Astrocyte (in vitro differentiated cells and primary cell): Measurements from ENCODE around the gene FOXE3. TPM values are rescaled to one million over a fixed set of nuclear protein-coding genes. Genes with fewer than 3 reads are reported as not detected.

Experiments used
- DNase-seq: peaks from one replicate; pipeline ENCODE4 v3.0.0-alpha.2; 2010; ENCODE audit warnings: low read depth
- FAIRE-seq: peaks from 2 replicates; lab custom pipeline; 2011; peaks lifted over from hg19 to GRCh38; lab: Jason Lieb, UNC
- H2AFZ ChIP-seq: 2 replicates; pipeline ENCODE4 v1.6.0; 2012; ENCODE audit warnings: low read depth, low read length, inconsistent platforms
- H3K27ac ChIP-seq: 2 replicates; pipeline ENCODE4 v1.5.1; 2011; ENCODE audit warnings: low read depth, low read length, inconsistent platforms
- H3K27me3 ChIP-seq: 2 replicates; pipeline ENCODE4 v1.6.0; 2011; ENCODE audit warnings: low read length, inconsistent platforms; ENCODE audit not compliant: insufficient read depth
- H3K36me3 ChIP-seq: 2 replicates; pipeline ENCODE4 v1.5.1; 2011; ENCODE audit warnings: low read length, inconsistent platforms; ENCODE audit not compliant: insufficient read depth
- H3K4me1 ChIP-seq: 2 replicates; pipeline ENCODE4 v1.5.1; 2011; ENCODE audit warnings: low read length, inconsistent platforms; ENCODE audit not compliant: insufficient read depth
- H3K4me2 ChIP-seq: 2 replicates; pipeline ENCODE4 v1.6.0; 2012; ENCODE audit warnings: low read length, inconsistent platforms
- H3K4me3 ChIP-seq: 2 replicates; pipeline ENCODE4 v1.5.1; 2011; ENCODE audit warnings: low read depth, mild to moderate bottlenecking, low read length, inconsistent platforms; ENCODE audit not compliant: insufficient read depth
- H3K79me2 ChIP-seq: 2 replicates; pipeline ENCODE4 v1.6.0; 2012; ENCODE audit warnings: mild to moderate bottlenecking, low read length, inconsistent platforms; ENCODE audit not compliant: insufficient read depth
- H3K9ac ChIP-seq: 2 replicates; pipeline ENCODE4 v1.6.0; 2012; ENCODE audit warnings: mild to moderate bottlenecking, low read length, inconsistent platforms
- H3K9me3 ChIP-seq: 2 replicates; pipeline ENCODE4 v1.5.1; 2012; ENCODE audit warnings: low read depth, mild to moderate bottlenecking, low read length, inconsistent platforms; ENCODE audit not compliant: insufficient read depth
- H4K20me1 ChIP-seq: 2 replicates; pipeline ENCODE4 v1.6.0; 2012; ENCODE audit warnings: low read length, inconsistent platforms; ENCODE audit not compliant: insufficient read depth
- H3K27ac Mint-ChIP-seq: one replicate; pipeline ENCODE4 v1.8.0; 2021; ENCODE audit warnings: mild to moderate bottlenecking, mixed read lengths; ENCODE audit not compliant: unreplicated experiment
- H3K27me3 Mint-ChIP-seq: one replicate; pipeline ENCODE4 v1.8.0; 2021; ENCODE audit warnings: low read depth, mixed read lengths; ENCODE audit not compliant: unreplicated experiment
- H3K36me3 Mint-ChIP-seq: one replicate; pipeline ENCODE4 v1.8.0; 2021; ENCODE audit warnings: low read depth, mixed read lengths; ENCODE audit not compliant: unreplicated experiment
- H3K4me1 Mint-ChIP-seq: one replicate; pipeline ENCODE4 v1.8.0; 2021; ENCODE audit warnings: low read depth, mixed read lengths; ENCODE audit not compliant: unreplicated experiment
- H3K4me3 Mint-ChIP-seq: one replicate; pipeline ENCODE4 v1.8.0; 2021; ENCODE audit warnings: mild to moderate bottlenecking, moderate library complexity, mixed read lengths; ENCODE audit not compliant: unreplicated experiment
- H3K9me3 Mint-ChIP-seq: one replicate; pipeline ENCODE4 v1.8.0; 2021; ENCODE audit warnings: mild to moderate bottlenecking, mixed read lengths; ENCODE audit not compliant: unreplicated experiment
- CTCF ChIP-seq: IDR thresholded peaks from 2 replicates; pipeline ENCODE4 v1.5.1; 2011; ENCODE audit warnings: low read depth, mild to moderate bottlenecking, inconsistent platforms, low read length, moderate library complexity; ENCODE audit not compliant: insufficient read depth
- EZH2 ChIP-seq: IDR thresholded peaks from 2 replicates; pipeline ENCODE4 v1.6.1; 2012; ENCODE audit warnings: mild to moderate bottlenecking, low read length, inconsistent platforms; ENCODE audit not compliant: insufficient read depth
- total RNA-seq: library from RNA; stranded (reverse); gene quantifications from 2 replicates; pipeline ENCODE4 v1.2.1, GENCODE V29; 2021

Gene FOXE3
- total RNA-seq, 1 donor from 2014 or later: 0.14 TPM

- Histone ChIP-seq H3K4me2 (no peak overlapping the region), H3K9me3 (no peaks in the 10 kb centered on the region), H3K36me3 (no peaks in the 10 kb centered on the region), H3K4me1 (no peaks in the 10 kb centered on the region), H3K27me3 (peaks cover 13% of the 10 kb centered on the region), H3K9ac (no peak overlapping the region), H2AFZ (no peak overlapping the region), H3K4me3 (no peak overlapping the region), H3K27ac (no peak overlapping the region), H4K20me1 (no peaks in the 10 kb centered on the region), H3K79me2 (no peaks in the 10 kb centered on the region)
- DNase-seq: no peak
- Mint-ChIP-seq H3K4me3 (no peak overlapping the region), H3K27ac (no peak overlapping the region), H3K27me3 (peaks cover 73% of the 10 kb centered on the region), H3K4me1 (no peaks in the 10 kb centered on the region), H3K9me3 (peaks cover 2% of the 10 kb centered on the region), H3K36me3 (no peaks in the 10 kb centered on the region)
- FAIRE-seq: no peak
- TF ChIP-seq CTCF (no peak), EZH2 (no peak)
These were observed 16.3 kb upstream of the FOXE3 start for GRCh38 chr1:47399846-47400155.

- Histone ChIP-seq H3K9ac (no peak overlapping the region), H3K4me2 (no peak overlapping the region), H3K36me3 (no peaks in the 10 kb centered on the region), H3K79me2 (no peaks in the 10 kb centered on the region), H3K27ac (no peak overlapping the region), H3K9me3 (no peaks in the 10 kb centered on the region), H4K20me1 (no peaks in the 10 kb centered on the region), H3K4me3 (no peak overlapping the region), H3K27me3 (peaks cover 13% of the 10 kb centered on the region), H3K4me1 (no peaks in the 10 kb centered on the region), H2AFZ (no peak overlapping the region)
- peaks cover 73% of the 10 kb centered on the region for H3K27me3 Mint-ChIP-seq
- no peaks in the 10 kb centered on the region for H3K4me1 Mint-ChIP-seq
- FAIRE-seq (no peak), DNase-seq (no peak)
- peaks cover 2% of the 10 kb centered on the region for H3K9me3 Mint-ChIP-seq
- no peak for TF ChIP-seq EZH2
- TF ChIP-seq CTCF: no peak
- H3K27ac Mint-ChIP-seq: no peak overlapping the region
- no peak overlapping the region for H3K4me3 Mint-ChIP-seq
- no peaks in the 10 kb centered on the region for H3K36me3 Mint-ChIP-seq
These were observed 14.3 kb upstream of the FOXE3 start for GRCh38 chr1:47401761-47402160.

- Mint-ChIP-seq H3K4me3 (no peak overlapping the region), H3K36me3 (no peaks in the 10 kb centered on the region), H3K27me3 (peaks cover 67% of the 10 kb centered on the region), H3K27ac (no peak overlapping the region), H3K4me1 (no peaks in the 10 kb centered on the region), H3K9me3 (peaks cover 2% of the 10 kb centered on the region)
- DNase-seq (no peak), FAIRE-seq (no peak)
- Histone ChIP-seq H4K20me1 (no peaks in the 10 kb centered on the region), H3K79me2 (no peaks in the 10 kb centered on the region), H3K27me3 (peaks cover 12% of the 10 kb centered on the region), H3K9ac (no peak overlapping the region), H3K4me2 (no peak overlapping the region), H3K9me3 (no peaks in the 10 kb centered on the region), H3K4me3 (no peak overlapping the region), H3K36me3 (no peaks in the 10 kb centered on the region), H3K4me1 (no peaks in the 10 kb centered on the region), H3K27ac (no peak overlapping the region), H2AFZ (no peak overlapping the region)
- TF ChIP-seq EZH2: no peak
- no peak for TF ChIP-seq CTCF
These were observed 13.5 kb upstream of the FOXE3 start for GRCh38 chr1:47402591-47402990.
